Measurements from ENCODE around the gene KRTAP9-1.
"Not testable (repeated sequence)": the region's sequence is repeated elsewhere in the genome, so short reads cannot be mapped to it uniquely, and the experiment has no call there.

The KRTAP9-1 gene

DNA sequence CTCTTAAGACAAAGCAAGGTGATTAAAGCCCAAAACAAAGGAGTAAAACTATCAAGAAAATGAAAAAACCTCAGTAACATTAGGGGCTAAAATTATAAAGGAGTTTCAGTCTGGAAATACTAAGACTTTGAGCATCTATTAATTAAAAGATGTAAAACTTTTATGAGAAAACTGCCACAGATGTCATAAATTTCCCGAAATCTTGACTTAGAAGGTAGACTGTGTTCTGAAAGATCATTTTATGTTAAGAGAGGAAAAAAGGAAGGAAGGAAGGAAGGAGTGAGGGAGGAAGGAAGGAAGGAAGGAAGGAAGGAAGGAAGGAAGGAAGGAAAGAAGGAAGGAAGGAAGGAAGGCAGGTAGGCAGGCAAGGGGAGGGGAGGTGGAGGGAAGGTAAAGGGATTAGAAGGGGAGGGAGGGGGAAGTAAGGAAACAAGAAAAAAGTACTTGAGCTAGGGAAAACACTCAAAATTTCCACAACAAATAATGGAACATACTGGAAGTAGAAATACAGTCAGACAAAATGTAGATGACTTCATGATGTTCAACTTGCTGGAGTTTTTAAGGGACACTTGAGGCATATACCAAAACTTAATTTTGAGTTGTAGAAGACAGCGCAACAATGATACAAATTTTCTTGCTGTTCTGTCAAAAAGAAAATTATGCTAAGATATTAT is 42.0 kb upstream of the KRTAP9-1 start:
- Histone ChIP-seq H3K9ac (no peak overlapping the region), H3K79me2 (no peaks in the 10 kb centered on the region)
- TF ChIP-seq CTCF (IDR thresholded peaks at IDR 0.05): no peak

DNA sequence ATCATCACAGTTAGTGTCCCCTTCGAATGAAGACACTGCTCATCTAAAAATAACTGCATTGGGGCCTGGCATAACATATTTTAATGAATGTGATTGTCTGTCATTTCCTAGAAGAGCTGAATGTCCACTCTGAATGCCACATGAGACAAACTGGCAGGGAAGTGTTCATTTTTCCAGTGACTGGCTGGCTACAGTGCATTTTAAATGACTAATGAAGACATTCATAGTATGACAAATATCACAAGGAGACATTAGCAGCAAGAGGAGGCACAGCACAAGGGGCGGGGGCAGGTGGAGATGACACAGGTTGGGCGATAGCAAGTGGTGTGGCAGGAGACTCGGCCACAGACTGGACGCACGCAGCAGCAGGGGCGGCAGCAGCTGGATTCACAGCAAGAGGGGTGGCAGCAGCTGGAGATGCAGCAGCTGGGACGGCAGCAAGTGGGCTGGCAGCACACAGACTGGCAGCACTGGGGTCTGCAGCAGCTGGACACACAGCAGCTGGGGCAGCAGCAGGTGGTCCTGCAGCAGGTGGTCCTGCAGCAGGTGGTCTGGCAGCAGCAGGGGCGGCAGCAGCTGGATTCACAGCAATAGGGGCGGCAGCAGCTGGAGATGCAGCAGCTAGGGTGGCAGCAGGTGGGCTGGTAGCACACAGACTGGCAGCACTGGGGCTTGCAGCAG is 40.6 kb upstream of the KRTAP9-1 start:
- not testable (repeated sequence) for H3K4me3 ChIP-seq (ENCODE audit: low read depth, low read length); H3K79me2 ChIP-seq; H3K27me3 ChIP-seq (ENCODE audit: control insufficient read depth, insufficient read depth, low read length); H3K4me1 ChIP-seq; H3K9ac ChIP-seq; H2AFZ ChIP-seq; H3K9me3 ChIP-seq (ENCODE audit: control insufficient read depth, low read length); H3K36me3 ChIP-seq (ENCODE audit: control insufficient read depth, insufficient read depth, low read length); H3K27ac ChIP-seq; H3K4me2 ChIP-seq (ENCODE audit: low read length)

More for the DNA sequence above, 42.0 kb upstream of the KRTAP9-1 start:
- Histone ChIP-seq H3K4me3 (ENCODE audit: low read depth, low read length) (no peak overlapping the region), H3K9me3 (ENCODE audit: control insufficient read depth, low read length) (no peaks in the 10 kb centered on the region), H3K36me3 (ENCODE audit: control insufficient read depth, insufficient read depth, low read length) (no peaks in the 10 kb centered on the region), H3K27ac (no peak overlapping the region), H2AFZ (no peak overlapping the region), H3K4me2 (ENCODE audit: low read length) (no peak overlapping the region), H3K4me1 (no peaks in the 10 kb centered on the region), H3K27me3 (ENCODE audit: control insufficient read depth, insufficient read depth, low read length) (no peaks in the 10 kb centered on the region)

DNA sequence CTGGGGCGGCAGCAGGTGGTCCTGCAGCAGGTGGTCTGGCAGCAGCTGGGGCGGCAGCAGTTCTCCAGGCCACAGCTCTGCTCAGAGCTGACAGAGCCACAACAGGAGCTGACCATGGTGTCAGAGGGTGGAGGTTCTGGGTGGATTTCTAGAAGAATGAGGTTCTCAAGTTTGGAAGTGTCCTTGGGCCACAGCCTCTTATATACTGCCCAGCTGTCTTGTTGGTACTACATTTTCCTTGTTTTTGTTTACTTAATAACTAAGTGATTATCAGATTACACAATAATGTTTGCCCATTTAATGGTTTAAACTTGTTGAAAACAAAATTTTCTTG is 40.1 kb upstream of the KRTAP9-1 start, which contains the start of gene KRTAP4-5:
Gene KRTAP4-5, minus strand, starts transcription at position 174 of the 334 bp plus-strand sequence. Its CDS starts 58 bp downstream, at position 116.
- no peaks in the 10 kb centered on the region for H3K27me3 ChIP-seq (ENCODE audit: control insufficient read depth, insufficient read depth, low read length)
- TF ChIP-seq CTCF (IDR thresholded peaks at IDR 0.05): no peak

DNA sequence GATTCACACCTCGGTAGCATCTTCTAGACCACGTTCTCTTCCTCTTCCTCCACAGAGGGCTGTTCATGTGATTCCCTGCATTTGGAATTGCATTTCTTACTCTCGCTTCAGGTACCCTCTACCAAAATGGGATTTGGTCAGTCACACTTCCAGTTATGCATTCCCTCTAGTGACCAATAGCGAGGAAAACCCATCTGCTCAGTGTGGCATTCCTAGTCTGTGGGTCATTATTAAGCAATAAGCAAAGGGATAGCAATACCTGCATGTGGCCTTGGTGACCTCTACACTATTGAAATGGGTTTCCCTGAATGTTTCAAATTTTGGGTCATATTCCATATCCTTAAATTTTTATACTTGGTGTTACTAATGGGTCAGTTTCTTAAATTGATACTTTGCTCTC is 39.7 kb upstream of the KRTAP9-1 start:
- no peak for TF ChIP-seq CTCF (IDR thresholded peaks at IDR 0.05)
- no peak overlapping the region for H3K9ac ChIP-seq
- no peaks in the 10 kb centered on the region for H3K4me1 ChIP-seq
- no peaks in the 10 kb centered on the region for H3K79me2 ChIP-seq
- H3K9me3 ChIP-seq (ENCODE audit: control insufficient read depth, low read length): no peaks in the 10 kb centered on the region
- no peaks in the 10 kb centered on the region for H3K36me3 ChIP-seq (ENCODE audit: control insufficient read depth, insufficient read depth, low read length)
- no peak overlapping the region for H3K27ac ChIP-seq
- H3K27me3 ChIP-seq (ENCODE audit: control insufficient read depth, insufficient read depth, low read length): no peaks in the 10 kb centered on the region
- H2AFZ ChIP-seq: no peak overlapping the region
- no peak overlapping the region for H3K4me3 ChIP-seq (ENCODE audit: low read depth, low read length)
- no peak overlapping the region for H3K4me2 ChIP-seq (ENCODE audit: low read length)

More for the DNA sequence above, 40.1 kb upstream of the KRTAP9-1 start, which contains the start of gene KRTAP4-5:
- H2AFZ ChIP-seq: no peak within 1 kb of the TSS
- no peak within 1 kb of the TSS for H3K9ac ChIP-seq
- H3K79me2 ChIP-seq: no peaks in the 10 kb centered on the region
- H3K36me3 ChIP-seq (ENCODE audit: control insufficient read depth, insufficient read depth, low read length): no peaks in the 10 kb centered on the region
- H3K4me3 ChIP-seq (ENCODE audit: low read depth, low read length): no peak within 1 kb of the TSS
- no peak within 1 kb of the TSS for H3K4me2 ChIP-seq (ENCODE audit: low read length)
- H3K27ac ChIP-seq: no peak within 1 kb of the TSS
- H3K4me1 ChIP-seq: no peaks in the 10 kb centered on the region
- H3K9me3 ChIP-seq (ENCODE audit: control insufficient read depth, low read length): no peaks in the 10 kb centered on the region

GRCh38 chr17:41151525-41151924 is 38.2 kb upstream of the KRTAP9-1 start:
- no peak for TF ChIP-seq CTCF (IDR thresholded peaks at IDR 0.05)
- Histone ChIP-seq H3K4me3 (ENCODE audit: low read depth, low read length) (no peak overlapping the region), H3K79me2 (no peaks in the 10 kb centered on the region), H3K27me3 (ENCODE audit: control insufficient read depth, insufficient read depth, low read length) (no peaks in the 10 kb centered on the region), H3K4me2 (ENCODE audit: low read length) (no peak overlapping the region), H2AFZ (no peak overlapping the region), H3K9ac (no peak overlapping the region), H3K9me3 (ENCODE audit: control insufficient read depth, low read length) (no peaks in the 10 kb centered on the region), H3K4me1 (no peaks in the 10 kb centered on the region), H3K36me3 (ENCODE audit: control insufficient read depth, insufficient read depth, low read length) (no peaks in the 10 kb centered on the region), H3K27ac (no peak overlapping the region)
